ENCODE results near the gene PCED1A. TPM values are rescaled to one million over a fixed set of nuclear protein-coding genes. Genes with fewer than 3 reads are reported as not detected.

The PCED1A gene
- total and polyA plus RNA-seq, 9 of the 15 experiments (the other 6 are each of a cell fraction or from before 2014, with no cell fraction given): 1.5 to 11.5 (median 5.9) TPM

- H3K79me2 ChIP-seq (ENCODE audit: control insufficient read depth, insufficient read depth, low read length): peaks cover 88% of the 10 kb centered on the region
- FAIRE-seq (no peak), DNase-seq (ENCODE audit: extremely low read depth in 1 of 4, low spot score in 3 of 4) (no peak), ATAC-seq (no peak; the same call in 2 of the 3 replicates)
- POLR2A ChIA-PET: interaction anchor here (0.8 to 1.7 kb wide), 2 partner anchors 9 to 140 kb away, joined by 4 to 6 read pairs; no protein-coding TSS in a partner anchor
- 0 out of 2 replicates have a peak, but pooled peaks cover 2% of the 10 kb centered on the region for H3K9me3 ChIP-seq (replicated peaks; ENCODE audit: control insufficient read depth, insufficient read depth, low read depth, low read length)
- no peak overlapping the region for H3K4me2 ChIP-seq (ENCODE audit: insufficient read depth, low read length)
- peaks cover 12 to 34% of the 10 kb centered on the region in 2 experiments for H3K4me1 ChIP-seq (replicated peaks in 1 of 2; ENCODE audit: control insufficient read depth in 2 of 2, insufficient read depth in 2 of 2, low read length in 2 of 2)
- H4K20me1 ChIP-seq (replicated peaks; ENCODE audit: control insufficient read depth, insufficient read depth, low read length): no peaks in the 10 kb centered on the region
- H3K27ac ChIP-seq (ENCODE audit: extremely low read depth, low read depth, low read length): no peak overlapping the region
- H3K9ac ChIP-seq (ENCODE audit: insufficient read depth in 1 of 2, low read depth in 2 of 2, low read length in 2 of 2): no peak overlapping the region; a peak in 1 of 4 replicates
- intact Hi-C loops (cut with micrococcal nuclease): no loop called here
- peaks cover 3% of the 10 kb centered on the region for H3K9me1 ChIP-seq (ENCODE audit: control insufficient read depth, insufficient read depth, low read length)
- WGBS (ENCODE audit: insufficient coverage, low coverage, missing lambda C conversion rate): 30% methylated on average over 3 of the region's 3 CpGs
- H3K27me3 ChIP-seq (ENCODE audit: control insufficient read depth in 2 of 2, insufficient read depth in 2 of 2, low read length in 2 of 2): no peaks in the 10 kb centered on the region
- in situ Hi-C loops (cut with MboI): no loop called here
- peaks cover 7% of the 10 kb centered on the region for H3K36me3 ChIP-seq (ENCODE audit: control insufficient read depth, insufficient read depth, low read length)
- no peak overlapping the region for H2AFZ ChIP-seq (ENCODE audit: low read depth, low read length)
- CTCF ChIA-PET (ENCODE audit: low intra/inter-chr PET ratio): no interaction called here
- no peak overlapping the region for H3K4me3 ChIP-seq
- no TSS peak for BruUV-seq (replicated peaks)
- TF ChIP-seq POLR3G (IDR thresholded peaks at IDR 0.05; ENCODE audit: extremely low read depth, insufficient read length, insufficient replicate concordance) (no peak), DDX20 (tag; IDR thresholded peaks at IDR 0.05; ENCODE audit: low read depth) (no peak)
- TF ChIP-seq, protein P1, sequence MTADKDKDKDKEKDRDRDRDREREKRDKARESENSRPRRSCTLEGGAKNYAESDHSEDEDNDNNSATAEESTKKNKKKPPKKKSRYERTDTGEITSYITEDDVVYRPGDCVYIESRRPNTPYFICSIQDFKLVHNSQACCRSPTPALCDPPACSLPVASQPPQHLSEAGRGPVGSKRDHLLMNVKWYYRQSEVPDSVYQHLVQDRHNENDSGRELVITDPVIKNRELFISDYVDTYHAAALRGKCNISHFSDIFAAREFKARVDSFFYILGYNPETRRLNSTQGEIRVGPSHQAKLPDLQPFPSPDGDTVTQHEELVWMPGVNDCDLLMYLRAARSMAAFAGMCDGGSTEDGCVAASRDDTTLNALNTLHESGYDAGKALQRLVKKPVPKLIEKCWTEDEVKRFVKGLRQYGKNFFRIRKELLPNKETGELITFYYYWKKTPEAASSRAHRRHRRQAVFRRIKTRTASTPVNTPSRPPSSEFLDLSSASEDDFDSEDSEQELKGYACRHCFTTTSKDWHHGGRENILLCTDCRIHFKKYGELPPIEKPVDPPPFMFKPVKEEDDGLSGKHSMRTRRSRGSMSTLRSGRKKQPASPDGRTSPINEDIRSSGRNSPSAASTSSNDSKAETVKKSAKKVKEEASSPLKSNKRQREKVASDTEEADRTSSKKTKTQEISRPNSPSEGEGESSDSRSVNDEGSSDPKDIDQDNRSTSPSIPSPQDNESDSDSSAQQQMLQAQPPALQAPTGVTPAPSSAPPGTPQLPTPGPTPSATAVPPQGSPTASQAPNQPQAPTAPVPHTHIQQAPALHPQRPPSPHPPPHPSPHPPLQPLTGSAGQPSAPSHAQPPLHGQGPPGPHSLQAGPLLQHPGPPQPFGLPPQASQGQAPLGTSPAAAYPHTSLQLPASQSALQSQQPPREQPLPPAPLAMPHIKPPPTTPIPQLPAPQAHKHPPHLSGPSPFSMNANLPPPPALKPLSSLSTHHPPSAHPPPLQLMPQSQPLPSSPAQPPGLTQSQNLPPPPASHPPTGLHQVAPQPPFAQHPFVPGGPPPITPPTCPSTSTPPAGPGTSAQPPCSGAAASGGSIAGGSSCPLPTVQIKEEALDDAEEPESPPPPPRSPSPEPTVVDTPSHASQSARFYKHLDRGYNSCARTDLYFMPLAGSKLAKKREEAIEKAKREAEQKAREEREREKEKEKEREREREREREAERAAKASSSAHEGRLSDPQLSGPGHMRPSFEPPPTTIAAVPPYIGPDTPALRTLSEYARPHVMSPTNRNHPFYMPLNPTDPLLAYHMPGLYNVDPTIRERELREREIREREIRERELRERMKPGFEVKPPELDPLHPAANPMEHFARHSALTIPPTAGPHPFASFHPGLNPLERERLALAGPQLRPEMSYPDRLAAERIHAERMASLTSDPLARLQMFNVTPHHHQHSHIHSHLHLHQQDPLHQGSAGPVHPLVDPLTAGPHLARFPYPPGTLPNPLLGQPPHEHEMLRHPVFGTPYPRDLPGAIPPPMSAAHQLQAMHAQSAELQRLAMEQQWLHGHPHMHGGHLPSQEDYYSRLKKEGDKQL (CRISPR knock-in tag; IDR thresholded peaks at IDR 0.05; ENCODE audit: borderline replicate concordance): no peak
- TF ChIP-seq, protein P2, sequence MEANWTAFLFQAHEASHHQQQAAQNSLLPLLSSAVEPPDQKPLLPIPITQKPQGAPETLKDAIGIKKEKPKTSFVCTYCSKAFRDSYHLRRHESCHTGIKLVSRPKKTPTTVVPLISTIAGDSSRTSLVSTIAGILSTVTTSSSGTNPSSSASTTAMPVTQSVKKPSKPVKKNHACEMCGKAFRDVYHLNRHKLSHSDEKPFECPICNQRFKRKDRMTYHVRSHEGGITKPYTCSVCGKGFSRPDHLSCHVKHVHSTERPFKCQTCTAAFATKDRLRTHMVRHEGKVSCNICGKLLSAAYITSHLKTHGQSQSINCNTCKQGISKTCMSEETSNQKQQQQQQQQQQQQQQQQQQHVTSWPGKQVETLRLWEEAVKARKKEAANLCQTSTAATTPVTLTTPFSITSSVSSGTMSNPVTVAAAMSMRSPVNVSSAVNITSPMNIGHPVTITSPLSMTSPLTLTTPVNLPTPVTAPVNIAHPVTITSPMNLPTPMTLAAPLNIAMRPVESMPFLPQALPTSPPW (CRISPR knock-in tag; IDR thresholded peaks at IDR 0.05): no peak
- TF ChIP-seq, protein P3, sequence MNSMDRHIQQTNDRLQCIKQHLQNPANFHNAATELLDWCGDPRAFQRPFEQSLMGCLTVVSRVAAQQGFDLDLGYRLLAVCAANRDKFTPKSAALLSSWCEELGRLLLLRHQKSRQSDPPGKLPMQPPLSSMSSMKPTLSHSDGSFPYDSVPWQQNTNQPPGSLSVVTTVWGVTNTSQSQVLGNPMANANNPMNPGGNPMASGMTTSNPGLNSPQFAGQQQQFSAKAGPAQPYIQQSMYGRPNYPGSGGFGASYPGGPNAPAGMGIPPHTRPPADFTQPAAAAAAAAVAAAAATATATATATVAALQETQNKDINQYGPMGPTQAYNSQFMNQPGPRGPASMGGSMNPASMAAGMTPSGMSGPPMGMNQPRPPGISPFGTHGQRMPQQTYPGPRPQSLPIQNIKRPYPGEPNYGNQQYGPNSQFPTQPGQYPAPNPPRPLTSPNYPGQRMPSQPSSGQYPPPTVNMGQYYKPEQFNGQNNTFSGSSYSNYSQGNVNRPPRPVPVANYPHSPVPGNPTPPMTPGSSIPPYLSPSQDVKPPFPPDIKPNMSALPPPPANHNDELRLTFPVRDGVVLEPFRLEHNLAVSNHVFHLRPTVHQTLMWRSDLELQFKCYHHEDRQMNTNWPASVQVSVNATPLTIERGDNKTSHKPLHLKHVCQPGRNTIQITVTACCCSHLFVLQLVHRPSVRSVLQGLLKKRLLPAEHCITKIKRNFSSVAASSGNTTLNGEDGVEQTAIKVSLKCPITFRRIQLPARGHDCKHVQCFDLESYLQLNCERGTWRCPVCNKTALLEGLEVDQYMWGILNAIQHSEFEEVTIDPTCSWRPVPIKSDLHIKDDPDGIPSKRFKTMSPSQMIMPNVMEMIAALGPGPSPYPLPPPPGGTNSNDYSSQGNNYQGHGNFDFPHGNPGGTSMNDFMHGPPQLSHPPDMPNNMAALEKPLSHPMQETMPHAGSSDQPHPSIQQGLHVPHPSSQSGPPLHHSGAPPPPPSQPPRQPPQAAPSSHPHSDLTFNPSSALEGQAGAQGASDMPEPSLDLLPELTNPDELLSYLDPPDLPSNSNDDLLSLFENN (IDR thresholded peaks at IDR 0.05; ENCODE audit: low read depth in 2 of 2, low read length in 2 of 2): no peak
Observed at GRCh38 chr20:2887715-2888114, 47.3 kb upstream of the PCED1A start.
